Measurements from ENCODE around the gene PANX2. TPM values are rescaled to one million over a fixed set of nuclear protein-coding genes. Genes with fewer than 3 reads are reported as not detected.

PANX2 gene
- total and polyA plus RNA-seq, 2 donors, result 0.09 to 1.6 TPM

- H3K4me1 ChIP-seq (ENCODE audit: control insufficient read depth in 2 of 2, insufficient read depth in 2 of 2, low read length in 2 of 2), result no peaks in the 10 kb centered on the region
- no peak for DNase-seq (ENCODE audit: low read depth in 6 of 9, low spot score in 9 of 9)
- H3K27me3 ChIP-seq (ENCODE audit: control insufficient read depth in 2 of 2, insufficient read depth in 1 of 2, low read length in 1 of 2), result no peaks in the 10 kb centered on the region
- no peak overlapping the region for H3K4me3 ChIP-seq (ENCODE audit: low read length in 2 of 2)
- no peak overlapping the region for H3K27ac ChIP-seq (ENCODE audit: low read depth in 1 of 2, low read length in 1 of 2)
- peaks cover 0 to 1% of the 10 kb centered on the region in 2 donors for H3K9me3 ChIP-seq (ENCODE audit: control insufficient read depth in 2 of 2, insufficient read depth in 1 of 2, low read length in 1 of 2)
- H3K36me3 ChIP-seq (ENCODE audit: control insufficient read depth in 2 of 2, insufficient read depth in 2 of 2, low read length in 1 of 2), result peaks cover 83 to 93% of the 10 kb centered on the region in 2 donors
- 97% methylated on average over 8 of the region's 8 CpGs for WGBS
Measured at GRCh38 chr22:50222508-50222907, 52.0 kb downstream of the PANX2 start.

GRCh38 chr22:50224071-50224470, 53.5 kb downstream of the PANX2 start:
- no peak overlapping the region for H3K4me3 ChIP-seq (ENCODE audit: low read length in 2 of 2)
- no peak for DNase-seq (ENCODE audit: low read depth in 6 of 9, low spot score in 9 of 9)
- no peaks in the 10 kb centered on the region for H3K9me3 ChIP-seq (ENCODE audit: control insufficient read depth in 2 of 2, insufficient read depth in 1 of 2, low read length in 1 of 2)
- H3K4me1 ChIP-seq (ENCODE audit: control insufficient read depth in 2 of 2, insufficient read depth in 2 of 2, low read length in 2 of 2), result no peaks in the 10 kb centered on the region
- 99% methylated on average over 16 of the region's 16 CpGs for WGBS
- H3K27ac ChIP-seq (ENCODE audit: low read depth in 1 of 2, low read length in 1 of 2), result no peak overlapping the region
- H3K27me3 ChIP-seq (ENCODE audit: control insufficient read depth in 2 of 2, insufficient read depth in 1 of 2, low read length in 1 of 2), result no peaks in the 10 kb centered on the region
- peaks cover 76 to 93% of the 10 kb centered on the region in 2 donors for H3K36me3 ChIP-seq (ENCODE audit: control insufficient read depth in 2 of 2, insufficient read depth in 2 of 2, low read length in 1 of 2)

GRCh38 chr22:50225200-50225969, 54.9 kb downstream of the PANX2 start:
- H3K4me1 ChIP-seq (ENCODE audit: control insufficient read depth in 2 of 2, insufficient read depth in 2 of 2, low read length in 2 of 2), result no peaks in the 10 kb centered on the region
- DNase-seq (ENCODE audit: low read depth in 6 of 9, low spot score in 9 of 9), result no peak
- H3K4me3 ChIP-seq (ENCODE audit: low read length in 2 of 2), result no peak overlapping the region
- H3K27ac ChIP-seq (ENCODE audit: low read depth in 1 of 2, low read length in 1 of 2), result no peak overlapping the region
- peaks cover 68 to 88% of the 10 kb centered on the region in 2 donors for H3K36me3 ChIP-seq (ENCODE audit: control insufficient read depth in 2 of 2, insufficient read depth in 2 of 2, low read length in 1 of 2)
- H3K9me3 ChIP-seq (ENCODE audit: control insufficient read depth in 2 of 2, insufficient read depth in 1 of 2, low read length in 1 of 2), result no peaks in the 10 kb centered on the region
- 97% methylated on average over 24 of the region's 24 CpGs for WGBS
- no peaks in the 10 kb centered on the region for H3K27me3 ChIP-seq (ENCODE audit: control insufficient read depth in 2 of 2, insufficient read depth in 1 of 2, low read length in 1 of 2)

- H3K36me3 ChIP-seq (ENCODE audit: control insufficient read depth in 2 of 2, insufficient read depth in 2 of 2, low read length in 1 of 2), result peaks cover 59 to 82% of the 10 kb centered on the region in 2 donors
- H3K4me1 ChIP-seq (ENCODE audit: control insufficient read depth in 2 of 2, insufficient read depth in 2 of 2, low read length in 2 of 2), result no peaks in the 10 kb centered on the region
- no peak overlapping the region for H3K27ac ChIP-seq (ENCODE audit: low read depth in 1 of 2, low read length in 1 of 2)
- 97% methylated on average over 31 of the region's 31 CpGs for WGBS
- no peak for DNase-seq (ENCODE audit: low read depth in 6 of 9, low spot score in 9 of 9)
- H3K27me3 ChIP-seq (ENCODE audit: control insufficient read depth in 2 of 2, insufficient read depth in 1 of 2, low read length in 1 of 2), result no peaks in the 10 kb centered on the region
- H3K9me3 ChIP-seq (ENCODE audit: control insufficient read depth in 2 of 2, insufficient read depth in 1 of 2, low read length in 1 of 2), result no peaks in the 10 kb centered on the region
- H3K4me3 ChIP-seq (ENCODE audit: low read length in 2 of 2), result no peak overlapping the region
Measured at GRCh38 chr22:50226063-50226874, 55.7 kb downstream of the PANX2 start.

- DNase-seq (ENCODE audit: low read depth in 6 of 9, low spot score in 9 of 9), result no peak
- H3K4me1 ChIP-seq (ENCODE audit: control insufficient read depth in 2 of 2, insufficient read depth in 2 of 2, low read length in 2 of 2), result no peaks in the 10 kb centered on the region
- peaks cover 53 to 77% of the 10 kb centered on the region in 2 donors for H3K36me3 ChIP-seq (ENCODE audit: control insufficient read depth in 2 of 2, insufficient read depth in 2 of 2, low read length in 1 of 2)
- no peaks in the 10 kb centered on the region for H3K27me3 ChIP-seq (ENCODE audit: control insufficient read depth in 2 of 2, insufficient read depth in 1 of 2, low read length in 1 of 2)
- no peak overlapping the region for H3K27ac ChIP-seq (ENCODE audit: low read depth in 1 of 2, low read length in 1 of 2)
- H3K4me3 ChIP-seq (ENCODE audit: low read length in 2 of 2), result no peak overlapping the region
- 94% methylated on average over 18 of the region's 18 CpGs for WGBS
- no peaks in the 10 kb centered on the region for H3K9me3 ChIP-seq (ENCODE audit: control insufficient read depth in 2 of 2, insufficient read depth in 1 of 2, low read length in 1 of 2)
Measured at GRCh38 chr22:50226875-50227165, 56.3 kb downstream of the PANX2 start.

- peaks cover 48 to 78% of the 10 kb centered on the region in 2 donors for H3K36me3 ChIP-seq (ENCODE audit: control insufficient read depth in 2 of 2, insufficient read depth in 2 of 2, low read length in 1 of 2)
Measured at GRCh38 chr22:50227579-50228215, 57.2 kb downstream of the PANX2 start.

GRCh38 chr22:50228366-50228765, 57.8 kb downstream of the PANX2 start:
- Histone ChIP-seq H3K4me3 (ENCODE audit: low read length in 2 of 2) (no peak overlapping the region), H3K9me3 (ENCODE audit: control insufficient read depth in 2 of 2, insufficient read depth in 1 of 2, low read length in 1 of 2) (no peaks in the 10 kb centered on the region), H3K4me1 (ENCODE audit: control insufficient read depth in 2 of 2, insufficient read depth in 2 of 2, low read length in 2 of 2) (no peaks in the 10 kb centered on the region), H3K27ac (ENCODE audit: low read depth in 1 of 2, low read length in 1 of 2) (no peak overlapping the region), H3K36me3 (ENCODE audit: control insufficient read depth in 2 of 2, insufficient read depth in 2 of 2, low read length in 1 of 2) (peaks cover 47 to 80% of the 10 kb centered on the region in 2 donors), H3K27me3 (ENCODE audit: control insufficient read depth in 2 of 2, insufficient read depth in 1 of 2, low read length in 1 of 2) (no peaks in the 10 kb centered on the region)
- DNase-seq (ENCODE audit: low read depth in 6 of 9, low spot score in 9 of 9), result no peak
- WGBS, result 97% methylated on average over 9 of the region's 9 CpGs

More at GRCh38 chr22:50227579-50228215, 57.2 kb downstream of the PANX2 start:
- Histone ChIP-seq H3K27me3 (ENCODE audit: control insufficient read depth in 2 of 2, insufficient read depth in 1 of 2, low read length in 1 of 2) (no peaks in the 10 kb centered on the region), H3K4me1 (ENCODE audit: control insufficient read depth in 2 of 2, insufficient read depth in 2 of 2, low read length in 2 of 2) (no peaks in the 10 kb centered on the region), H3K9me3 (ENCODE audit: control insufficient read depth in 2 of 2, insufficient read depth in 1 of 2, low read length in 1 of 2) (no peaks in the 10 kb centered on the region), H3K4me3 (ENCODE audit: low read length in 2 of 2) (no peak overlapping the region), H3K27ac (ENCODE audit: low read depth in 1 of 2, low read length in 1 of 2) (no peak overlapping the region)
- 97% methylated on average over 25 of the region's 25 CpGs for WGBS
- no peak for DNase-seq (ENCODE audit: low read depth in 6 of 9, low spot score in 9 of 9)

- WGBS, result 99% methylated on average over 16 of the region's 16 CpGs
- no peaks in the 10 kb centered on the region for H3K4me1 ChIP-seq (ENCODE audit: control insufficient read depth in 2 of 2, insufficient read depth in 2 of 2, low read length in 2 of 2)
- H3K36me3 ChIP-seq (ENCODE audit: control insufficient read depth in 2 of 2, insufficient read depth in 2 of 2, low read length in 1 of 2), result peaks cover 42 to 80% of the 10 kb centered on the region in 2 donors
- H3K27me3 ChIP-seq (ENCODE audit: control insufficient read depth in 2 of 2, insufficient read depth in 1 of 2, low read length in 1 of 2), result no peaks in the 10 kb centered on the region
- no peaks in the 10 kb centered on the region for H3K9me3 ChIP-seq (ENCODE audit: control insufficient read depth in 2 of 2, insufficient read depth in 1 of 2, low read length in 1 of 2)
- no peak overlapping the region for H3K27ac ChIP-seq (ENCODE audit: low read depth in 1 of 2, low read length in 1 of 2)
- no peak overlapping the region for H3K4me3 ChIP-seq (ENCODE audit: low read length in 2 of 2)
- DNase-seq (ENCODE audit: low read depth in 6 of 9, low spot score in 9 of 9), result no peak
Measured at GRCh38 chr22:50229370-50229769, 58.8 kb downstream of the PANX2 start.
